HepG2 (cell line): ENCODE measurements around the gene PON1.

Experiments
- CTCF ChIP-seq: sonication (generic); formaldehyde crosslinking; IDR thresholded peaks from 2 replicates; pipeline ENCODE4 v1.5.0; 2020; ENCODE audit warnings: mild to moderate bottlenecking, missing genetic modification reagents, moderate library complexity
- EP300 ChIP-seq, 3 experiments: sonication (generic) in 1 of 3; formaldehyde crosslinking in 1 of 3; IDR thresholded peaks; 2 replicates each; pipeline versions ENCODE4 v1.5.1 to v1.6.1; 2011 to 2020; ENCODE audit warnings: low read depth in 2 of 3, low read length in 2 of 3, borderline replicate concordance in 1 of 3, improper control_type of control experiment in 1 of 3, mild to moderate bottlenecking in 1 of 3, missing genetic modification reagents in 1 of 3, moderate library complexity in 1 of 3
- HNF4A ChIP-seq: sonication (generic); formaldehyde crosslinking; IDR thresholded peaks from 2 replicates; pipeline ENCODE4 v1.4.0; 2020; ENCODE audit warnings: missing genetic modification reagents
- WIZ ChIP-seq: sonication (generic); formaldehyde crosslinking; IDR thresholded peaks from 2 replicates; pipeline ENCODE4 v1.5.1; 2020; ENCODE audit warnings: mild to moderate bottlenecking, missing genetic modification reagents
- ZNF276 ChIP-seq: sonication (generic); formaldehyde crosslinking; IDR thresholded peaks from 2 replicates; pipeline ENCODE4 v1.4.0; 2020; ENCODE audit warnings: mild to moderate bottlenecking, low read depth, missing genetic modification reagents
- TF ChIP-seq, protein P1 (sequence below): sonication (generic); formaldehyde crosslinking; IDR thresholded peaks from 2 replicates; pipeline ENCODE4 v1.9.0; 2022; ENCODE audit warnings: low read depth, missing genetic modification reagents

GRCh38 chr7:95342029-95342428 lies 17.7 kb upstream of the PON1 start:
- TF ChIP-seq HNF4A (CRISPR knock-in tag) (no peak), CTCF (no peak), WIZ (CRISPR knock-in tag) (no peak), EP300 (IDR thresholded peaks at IDR 0.05; ENCODE audit: low read depth in 2 of 2, low read length in 2 of 2) (no peak), EP300 (CRISPR knock-in tag; IDR thresholded peaks at IDR 0.05; ENCODE audit: borderline replicate concordance) (no peak), ZNF276 (CRISPR knock-in tag) (no peak)
- TF ChIP-seq, protein P1, sequence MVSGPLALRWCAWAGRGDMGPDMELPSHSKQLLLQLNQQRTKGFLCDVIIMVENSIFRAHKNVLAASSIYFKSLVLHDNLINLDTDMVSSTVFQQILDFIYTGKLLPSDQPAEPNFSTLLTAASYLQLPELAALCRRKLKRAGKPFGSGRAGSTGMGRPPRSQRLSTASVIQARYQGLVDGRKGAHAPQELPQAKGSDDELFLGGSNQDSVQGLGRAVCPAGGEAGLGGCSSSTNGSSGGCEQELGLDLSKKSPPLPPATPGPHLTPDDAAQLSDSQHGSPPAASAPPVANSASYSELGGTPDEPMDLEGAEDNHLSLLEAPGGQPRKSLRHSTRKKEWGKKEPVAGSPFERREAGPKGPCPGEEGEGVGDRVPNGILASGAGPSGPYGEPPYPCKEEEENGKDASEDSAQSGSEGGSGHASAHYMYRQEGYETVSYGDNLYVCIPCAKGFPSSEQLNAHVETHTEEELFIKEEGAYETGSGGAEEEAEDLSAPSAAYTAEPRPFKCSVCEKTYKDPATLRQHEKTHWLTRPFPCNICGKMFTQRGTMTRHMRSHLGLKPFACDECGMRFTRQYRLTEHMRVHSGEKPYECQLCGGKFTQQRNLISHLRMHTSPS (CRISPR knock-in tag), result no peak
